WTC11 (cell line): ENCODE data around the gene AFAP1L1.

Source experiments
- JUN ChIP-seq: sonication (generic); formaldehyde crosslinking; IDR thresholded peaks from 2 replicates; pipeline ENCODE4 v1.8.0; 2023; ENCODE audit warnings: mild to moderate bottlenecking, missing genetic modification reagents
- TF ChIP-seq, protein P1 (sequence below): fragments of 200-600 bp; IDR thresholded peaks from 2 replicates; pipeline ENCODE4 v1.8.0; 2022; ENCODE audit warnings: antibody characterized with exemption
- TF ChIP-seq, protein P2 (sequence below): sonication (generic); formaldehyde crosslinking; IDR thresholded peaks from 2 replicates; pipeline ENCODE4 v1.8.0; 2022; ENCODE audit warnings: mild to moderate bottlenecking, missing genetic modification reagents
- TF ChIP-seq, protein P3 (sequence below): sonication (generic); formaldehyde crosslinking; IDR thresholded peaks from 2 replicates; pipeline ENCODE4 v1.8.1; 2022; ENCODE audit warnings: low read depth, missing genetic modification reagents, borderline replicate concordance
- TF ChIP-seq, protein P4 (sequence below): sonication (generic); formaldehyde crosslinking; IDR thresholded peaks from 2 replicates; pipeline ENCODE4 v1.8.0; 2022; ENCODE audit warnings: missing genetic modification reagents

DNA sequence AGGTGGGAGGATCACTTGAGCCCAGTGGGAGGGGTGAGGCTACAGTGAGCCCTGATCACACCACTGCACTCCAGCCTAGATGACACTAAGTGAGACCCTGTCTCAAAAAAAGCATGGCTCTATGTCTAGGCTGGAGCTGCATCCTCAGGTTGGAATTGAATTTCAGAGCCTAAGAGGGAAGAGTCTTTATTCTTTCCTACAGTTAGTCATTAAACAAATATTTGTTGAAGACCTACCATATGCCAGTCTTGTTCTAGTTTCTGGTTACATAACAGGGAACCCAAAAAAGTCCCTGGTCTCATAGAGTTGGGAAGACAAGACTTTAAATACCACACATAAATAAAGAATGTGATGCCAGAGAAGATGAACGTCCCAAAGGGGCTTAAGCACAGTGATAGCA lies 66.7 kb downstream of the AFAP1L1 start:
- TF ChIP-seq, protein P1, sequence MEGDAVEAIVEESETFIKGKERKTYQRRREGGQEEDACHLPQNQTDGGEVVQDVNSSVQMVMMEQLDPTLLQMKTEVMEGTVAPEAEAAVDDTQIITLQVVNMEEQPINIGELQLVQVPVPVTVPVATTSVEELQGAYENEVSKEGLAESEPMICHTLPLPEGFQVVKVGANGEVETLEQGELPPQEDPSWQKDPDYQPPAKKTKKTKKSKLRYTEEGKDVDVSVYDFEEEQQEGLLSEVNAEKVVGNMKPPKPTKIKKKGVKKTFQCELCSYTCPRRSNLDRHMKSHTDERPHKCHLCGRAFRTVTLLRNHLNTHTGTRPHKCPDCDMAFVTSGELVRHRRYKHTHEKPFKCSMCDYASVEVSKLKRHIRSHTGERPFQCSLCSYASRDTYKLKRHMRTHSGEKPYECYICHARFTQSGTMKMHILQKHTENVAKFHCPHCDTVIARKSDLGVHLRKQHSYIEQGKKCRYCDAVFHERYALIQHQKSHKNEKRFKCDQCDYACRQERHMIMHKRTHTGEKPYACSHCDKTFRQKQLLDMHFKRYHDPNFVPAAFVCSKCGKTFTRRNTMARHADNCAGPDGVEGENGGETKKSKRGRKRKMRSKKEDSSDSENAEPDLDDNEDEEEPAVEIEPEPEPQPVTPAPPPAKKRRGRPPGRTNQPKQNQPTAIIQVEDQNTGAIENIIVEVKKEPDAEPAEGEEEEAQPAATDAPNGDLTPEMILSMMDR = no peak
- no peak for TF ChIP-seq JUN (CRISPR knock-in tag)
- TF ChIP-seq, protein P2, sequence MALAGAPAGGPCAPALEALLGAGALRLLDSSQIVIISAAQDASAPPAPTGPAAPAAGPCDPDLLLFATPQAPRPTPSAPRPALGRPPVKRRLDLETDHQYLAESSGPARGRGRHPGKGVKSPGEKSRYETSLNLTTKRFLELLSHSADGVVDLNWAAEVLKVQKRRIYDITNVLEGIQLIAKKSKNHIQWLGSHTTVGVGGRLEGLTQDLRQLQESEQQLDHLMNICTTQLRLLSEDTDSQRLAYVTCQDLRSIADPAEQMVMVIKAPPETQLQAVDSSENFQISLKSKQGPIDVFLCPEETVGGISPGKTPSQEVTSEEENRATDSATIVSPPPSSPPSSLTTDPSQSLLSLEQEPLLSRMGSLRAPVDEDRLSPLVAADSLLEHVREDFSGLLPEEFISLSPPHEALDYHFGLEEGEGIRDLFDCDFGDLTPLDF (CRISPR knock-in tag) = no peak
- TF ChIP-seq, protein P3, sequence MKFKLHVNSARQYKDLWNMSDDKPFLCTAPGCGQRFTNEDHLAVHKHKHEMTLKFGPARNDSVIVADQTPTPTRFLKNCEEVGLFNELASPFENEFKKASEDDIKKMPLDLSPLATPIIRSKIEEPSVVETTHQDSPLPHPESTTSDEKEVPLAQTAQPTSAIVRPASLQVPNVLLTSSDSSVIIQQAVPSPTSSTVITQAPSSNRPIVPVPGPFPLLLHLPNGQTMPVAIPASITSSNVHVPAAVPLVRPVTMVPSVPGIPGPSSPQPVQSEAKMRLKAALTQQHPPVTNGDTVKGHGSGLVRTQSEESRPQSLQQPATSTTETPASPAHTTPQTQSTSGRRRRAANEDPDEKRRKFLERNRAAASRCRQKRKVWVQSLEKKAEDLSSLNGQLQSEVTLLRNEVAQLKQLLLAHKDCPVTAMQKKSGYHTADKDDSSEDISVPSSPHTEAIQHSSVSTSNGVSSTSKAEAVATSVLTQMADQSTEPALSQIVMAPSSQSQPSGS = no peak
- TF ChIP-seq, protein P4, sequence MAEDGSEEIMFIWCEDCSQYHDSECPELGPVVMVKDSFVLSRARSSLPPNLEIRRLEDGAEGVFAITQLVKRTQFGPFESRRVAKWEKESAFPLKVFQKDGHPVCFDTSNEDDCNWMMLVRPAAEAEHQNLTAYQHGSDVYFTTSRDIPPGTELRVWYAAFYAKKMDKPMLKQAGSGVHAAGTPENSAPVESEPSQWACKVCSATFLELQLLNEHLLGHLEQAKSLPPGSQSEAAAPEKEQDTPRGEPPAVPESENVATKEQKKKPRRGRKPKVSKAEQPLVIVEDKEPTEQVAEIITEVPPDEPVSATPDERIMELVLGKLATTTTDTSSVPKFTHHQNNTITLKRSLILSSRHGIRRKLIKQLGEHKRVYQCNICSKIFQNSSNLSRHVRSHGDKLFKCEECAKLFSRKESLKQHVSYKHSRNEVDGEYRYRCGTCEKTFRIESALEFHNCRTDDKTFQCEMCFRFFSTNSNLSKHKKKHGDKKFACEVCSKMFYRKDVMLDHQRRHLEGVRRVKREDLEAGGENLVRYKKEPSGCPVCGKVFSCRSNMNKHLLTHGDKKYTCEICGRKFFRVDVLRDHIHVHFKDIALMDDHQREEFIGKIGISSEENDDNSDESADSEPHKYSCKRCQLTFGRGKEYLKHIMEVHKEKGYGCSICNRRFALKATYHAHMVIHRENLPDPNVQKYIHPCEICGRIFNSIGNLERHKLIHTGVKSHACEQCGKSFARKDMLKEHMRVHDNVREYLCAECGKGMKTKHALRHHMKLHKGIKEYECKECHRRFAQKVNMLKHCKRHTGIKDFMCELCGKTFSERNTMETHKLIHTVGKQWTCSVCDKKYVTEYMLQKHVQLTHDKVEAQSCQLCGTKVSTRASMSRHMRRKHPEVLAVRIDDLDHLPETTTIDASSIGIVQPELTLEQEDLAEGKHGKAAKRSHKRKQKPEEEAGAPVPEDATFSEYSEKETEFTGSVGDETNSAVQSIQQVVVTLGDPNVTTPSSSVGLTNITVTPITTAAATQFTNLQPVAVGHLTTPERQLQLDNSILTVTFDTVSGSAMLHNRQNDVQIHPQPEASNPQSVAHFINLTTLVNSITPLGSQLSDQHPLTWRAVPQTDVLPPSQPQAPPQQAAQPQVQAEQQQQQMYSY (CRISPR knock-in tag) = no peak
